Measurements from ENCODE around the gene TMPRSS3.

Gene TMPRSS3

GRCh38 chr21:42405064-42406013 lies 9.5 kb upstream of the TMPRSS3 start:
- no peak for TF ChIP-seq CTCF (IDR thresholded peaks at IDR 0.05)

- no peak for TF ChIP-seq CTCF (IDR thresholded peaks at IDR 0.05)
Measured at GRCh38 chr21:42404539-42404938, 8.7 kb upstream of the TMPRSS3 start.

- TF ChIP-seq CTCF (IDR thresholded peaks at IDR 0.05): no peak
Measured at GRCh38 chr21:42403611-42404231, 7.9 kb upstream of the TMPRSS3 start, which contains the start of gene UBASH3A. Gene UBASH3A (plus strand): TSS chr21:42403902. CDS start chr21:42403946, 44 bp downstream.

- no peak for TF ChIP-seq CTCF (IDR thresholded peaks at IDR 0.05)
Measured at GRCh38 chr21:42401820-42402251, 6.0 kb upstream of the TMPRSS3 start.

- no peak for TF ChIP-seq CTCF (IDR thresholded peaks at IDR 0.05)
Measured at GRCh38 chr21:42401154-42401553, 5.3 kb upstream of the TMPRSS3 start.

- no peak for TF ChIP-seq CTCF (IDR thresholded peaks at IDR 0.05)
Measured at GRCh38 chr21:42400525-42400924, 4.7 kb upstream of the TMPRSS3 start.

- TF ChIP-seq CTCF (IDR thresholded peaks at IDR 0.05): no peak
Measured at GRCh38 chr21:42398436-42399028, 2.7 kb upstream of the TMPRSS3 start.
